ENCODE data around the gene ASPHD1.

- TF ChIP-seq ZNF274 (IDR thresholded peaks at IDR 0.05; ENCODE audit: low read depth, low read length): no peak
- TF ChIP-seq YY1 (IDR thresholded peaks at IDR 0.05; ENCODE audit: insufficient read depth, insufficient read length): no peak
- no peak for TF ChIP-seq SUZ12 (IDR thresholded peaks at IDR 0.05; ENCODE audit: extremely low read depth, insufficient read depth, insufficient read length)
These were observed 3.4 kb upstream of the ASPHD1 start for GRCh38 chr16:29896841-29897240.
